H1 (cell line): ENCODE results near the gene NSUN4. TPM values are rescaled to one million over a fixed set of nuclear protein-coding genes. Genes with fewer than 3 reads are reported as not detected.
A peak's percentile ranks its signal among the peaks of the same experiment; 100 is the strongest.

Source experiments
- CTCF ChIA-PET: fragments of 300-600 bp; sonication (Branson Sonifier 250); formaldehyde crosslinking; loops from one replicate; lab custom pipeline; 2021; ENCODE audit not compliant: partially characterized antibody; lab: Charles Lee
- POLR2A ChIA-PET: fragments of 300-600 bp; sonication (Branson Sonifier 250); formaldehyde crosslinking; loops from one replicate; lab custom pipeline; 2021; ENCODE audit warnings: inconsistent platforms; ENCODE audit not compliant: partially characterized antibody; lab: Charles Lee
- DNase-seq, 2 experiments: peaks; one replicate each; pipeline versions ENCODE4 v3.0.0 to v3.0.0-alpha.2; 2010 to 2022; ENCODE audit warnings: low spot score in 2 of 2, low read depth in 1 of 2, mixed read lengths in 1 of 2
- FAIRE-seq: peaks from 2 replicates; lab custom pipeline; 2011; peaks lifted over from hg19 to GRCh38; lab: Jason Lieb, UNC
- H2AFZ ChIP-seq: 2 replicates; pipeline ENCODE4 v1.8.1; 2012; ENCODE audit warnings: low read length, inconsistent platforms
- H2AK5ac ChIP-seq: 2 replicates; pipeline ENCODE4 v1.6.1; 2013; ENCODE audit warnings: low read depth, low read length
- H2BK120ac ChIP-seq: replicated peaks from 2 replicates; pipeline ENCODE3; 2013; ENCODE audit warnings: low read depth, low read length, inconsistent platforms
- H2BK12ac ChIP-seq: 2 replicates; pipeline ENCODE4 v1.6.1; 2013; ENCODE audit warnings: low read depth, low read length
- H2BK15ac ChIP-seq: 2 replicates; pipeline ENCODE4 v1.6.1; 2013; ENCODE audit warnings: low read length
- H2BK20ac ChIP-seq: 2 replicates; pipeline ENCODE4 v1.6.1; 2013; ENCODE audit warnings: low read length
- H2BK5ac ChIP-seq: 2 replicates; pipeline ENCODE4 v1.6.1; 2013; ENCODE audit warnings: low read depth, low read length
- H3K14ac ChIP-seq: 2 replicates; pipeline ENCODE4 v1.6.1; 2013; ENCODE audit warnings: inconsistent platforms; ENCODE audit not compliant: insufficient read length
- H3K18ac ChIP-seq: 2 replicates; pipeline ENCODE4 v1.6.1; 2013; ENCODE audit warnings: low read length; ENCODE audit errors: extremely low read depth
- H3K23ac ChIP-seq: 2 replicates; pipeline ENCODE4 v1.6.1; 2013; ENCODE audit warnings: inconsistent platforms; ENCODE audit not compliant: insufficient read length
- H3K23me2 ChIP-seq: 2 replicates; pipeline ENCODE4 v1.6.1; 2013; ENCODE audit warnings: low read depth, low read length
- H3K27ac ChIP-seq: 2 replicates; pipeline ENCODE4 v1.6.1; 2011; ENCODE audit warnings: low read depth, low read length, inconsistent platforms
- H3K27me3 ChIP-seq, 4 experiments: replicated peaks in 1 of 4; 1 replicate in 1 of 4; 2 replicates in 3 of 4; pipeline versions ENCODE4 v1.6.1 to v1.8.1; 2011 to 2013; ENCODE audit warnings: low read length in 3 of 4, mild to moderate bottlenecking in 3 of 4, inconsistent platforms in 2 of 4, mixed read lengths in 2 of 4, moderate library complexity in 1 of 4; ENCODE audit not compliant: control insufficient read depth in 3 of 4, insufficient read depth in 3 of 4; ENCODE audit errors: extremely low read depth in 1 of 4
- H3K36me3 ChIP-seq, 4 experiments: 2 replicates each; pipeline versions ENCODE4 v1.6.1 to v1.8.1; 2011 to 2013; ENCODE audit warnings: mild to moderate bottlenecking in 4 of 4, low read length in 3 of 4, moderate library complexity in 2 of 4, control low read depth in 1 of 4, inconsistent platforms in 1 of 4; ENCODE audit not compliant: insufficient read depth in 4 of 4, control insufficient read depth in 2 of 4
- H3K4ac ChIP-seq: replicated peaks from 2 replicates; pipeline ENCODE3; 2013; ENCODE audit warnings: low read length, low read depth, mixed read lengths, inconsistent platforms; ENCODE audit not compliant: insufficient read length
- H3K4me1 ChIP-seq, 4 experiments: replicated peaks in 1 of 4; 1 replicate in 1 of 4; 2 replicates in 3 of 4; pipeline versions ENCODE4 v1.6.1 to v1.8.1; 2011 to 2013; ENCODE audit warnings: low read length in 3 of 4, inconsistent platforms in 2 of 4, mixed read lengths in 1 of 4; ENCODE audit not compliant: insufficient read depth in 4 of 4, control insufficient read depth in 3 of 4
- H3K4me2 ChIP-seq, 2 experiments: 2 replicates each; pipeline versions ENCODE4 v1.6.1 to v1.8.1; 2011 to 2013; ENCODE audit warnings: low read depth in 2 of 2, low read length in 2 of 2, control low read depth in 1 of 2, inconsistent platforms in 1 of 2, mild to moderate bottlenecking in 1 of 2; ENCODE audit not compliant: insufficient read depth in 1 of 2
- H3K4me3 ChIP-seq, 4 experiments: fragments of 200-600, 300-600 bp in 1 of 4; sonication (generic), shearing (Covaris generic), sonication (Bioruptor Twin) in 1 of 4; 2 replicates each; pipeline versions ENCODE4 v1.5.1 to v1.8.1; 2011 to 2016; ENCODE audit warnings: low read length in 4 of 4, low read depth in 3 of 4, control low read depth in 2 of 4, inconsistent platforms in 2 of 4, mild to moderate bottlenecking in 2 of 4, mixed read lengths in 1 of 4, moderate library complexity in 1 of 4; ENCODE audit not compliant: insufficient read depth in 2 of 4; ENCODE audit errors: extremely low read depth in 1 of 4
- H3K56ac ChIP-seq: replicated peaks from 2 replicates; pipeline ENCODE3; 2013; ENCODE audit warnings: low read depth, mild to moderate bottlenecking, mixed read lengths, low read length, inconsistent platforms; ENCODE audit not compliant: insufficient read length
- H3K79me1 ChIP-seq: 2 replicates; pipeline ENCODE4 v1.6.1; 2013; ENCODE audit warnings: low read depth, low read length, control low read depth
- H3K79me2 ChIP-seq, 2 experiments: 2 replicates each; pipeline versions ENCODE4 v1.6.1 to v1.8.1; 2012 to 2013; ENCODE audit warnings: low read length in 2 of 2, mild to moderate bottlenecking in 2 of 2, inconsistent platforms in 1 of 2; ENCODE audit not compliant: insufficient read depth in 2 of 2, control insufficient read depth in 1 of 2
- H3K9ac ChIP-seq, 4 experiments: replicated peaks in 1 of 4; 1 replicate in 1 of 4; 2 replicates in 3 of 4; pipeline versions ENCODE4 v1.6.1 to v1.8.1; 2011 to 2013; ENCODE audit warnings: low read depth in 3 of 4, low read length in 3 of 4, control low read depth in 2 of 4, mild to moderate bottlenecking in 2 of 4, moderate library complexity in 2 of 4, inconsistent platforms in 1 of 4; ENCODE audit errors: extremely low read depth in 1 of 4
- H3K9me3 ChIP-seq, 2 experiments: 2 replicates each; pipeline versions ENCODE4 v1.6.1 to v1.8.1; 2012 to 2013; ENCODE audit warnings: mild to moderate bottlenecking in 2 of 2, moderate library complexity in 2 of 2, control low read depth in 1 of 2, inconsistent platforms in 1 of 2, low read depth in 1 of 2, low read length in 1 of 2, mixed read lengths in 1 of 2; ENCODE audit not compliant: insufficient read depth in 2 of 2
- H4K20me1 ChIP-seq, 2 experiments: replicated peaks in 1 of 2; 2 replicates each; pipeline versions ENCODE3 to v1.8.1; 2011 to 2013; ENCODE audit warnings: inconsistent platforms in 2 of 2, low read length in 2 of 2, mild to moderate bottlenecking in 1 of 2; ENCODE audit not compliant: insufficient read depth in 2 of 2, control insufficient read depth in 1 of 2
- H4K5ac ChIP-seq: 2 replicates; pipeline ENCODE4 v1.6.1; 2013; ENCODE audit warnings: low read length, low read depth, mixed read lengths, inconsistent platforms; ENCODE audit not compliant: insufficient read length
- H4K8ac ChIP-seq: 2 replicates; pipeline ENCODE4 v1.8.0; 2013; ENCODE audit warnings: mild to moderate bottlenecking, moderate library complexity, low read length, inconsistent platforms; ENCODE audit not compliant: insufficient read depth; ENCODE audit errors: extremely low read depth
- H4K91ac ChIP-seq: replicated peaks from 2 replicates; pipeline ENCODE3; 2013; ENCODE audit warnings: low read length, mixed read lengths, inconsistent platforms; ENCODE audit not compliant: insufficient read length
- CEBPB ChIP-seq: IDR thresholded peaks from 2 replicates; pipeline ENCODE4 v1.6.1; 2012; ENCODE audit warnings: low read depth, low read length
- CHD2 ChIP-seq: IDR thresholded peaks from 2 replicates; pipeline ENCODE4 v1.6.1; 2012; ENCODE audit warnings: low read length, improper control_type of control experiment
- PHF8 ChIP-seq: fragments of 200-600 bp; sonication (generic); conservative IDR thresholded peaks from 2 replicates; pipeline ENCODE4 v1.7.1; 2012; ENCODE audit warnings: low read depth, mild to moderate bottlenecking, inconsistent platforms, low read length, moderate library complexity
- SUZ12 ChIP-seq: fragments of 200-600 bp; sonication (generic); IDR thresholded peaks from 2 replicates; pipeline ENCODE4 v1.6.1; 2012; ENCODE audit warnings: mild to moderate bottlenecking, inconsistent platforms, low read length, moderate library complexity, mixed read lengths
- WGBS, 2 experiments: shearing (Covaris generic) in 1 of 2; methylation state at CpG; one replicate each; pipeline versions ENCODE4 v1.1.6 to v1.1.7; 2013 to 2015; ENCODE audit warnings: low lambda C conversion rate in 2 of 2, mixed read lengths in 2 of 2, inconsistent platforms in 1 of 2, low coverage in 1 of 2, missing lambda C conversion rate in 1 of 2; ENCODE audit not compliant: insufficient replicate concordance in 2 of 2, insufficient coverage in 1 of 2, insufficient read length in 1 of 2; ENCODE audit errors: extremely low coverage in 1 of 2, missing lambda C conversion rate in 1 of 2; 5-methylcytosine and 5-hydroxymethylcytosine counted together
- polyA plus RNA-seq, 7 experiments: library from polyadenylated mRNA; depleted of rRNA in 3 of 7; stranded (reverse) in 5 of 7; unstranded in 2 of 7; fragments of >200 nt in 5 of 7; fragments of 200-250 nt in 2 of 7; gene quantifications; 1 replicate in 5 of 7; 2 replicates in 1 of 7; 4 replicates in 1 of 7; pipeline versions ENCODE4 v1.2.1 to v1.2.3, GENCODE V29; 2011 to 2013; ENCODE audit warnings: missing spikeins in 2 of 7, mixed read lengths in 2 of 7
- total RNA-seq: library from RNA; stranded (reverse); fragmentation: NEBNext Ultra II Directional; extraction: Animal tissue kit (Norgen Biotek cat#: 25700); gene quantifications from 2 replicates; pipeline ENCODE4 v1.2.1, GENCODE V29; 2021

The NSUN4 gene
- total and polyA plus RNA-seq, 2 of the 8 experiments (the other 6 are each of a cell fraction or from before 2014, with no cell fraction given), result 9.7 to 15.7 TPM

GRCh38 chr1:46369542-46370213, 29.1 kb downstream of the NSUN4 start:
- TF ChIP-seq CEBPB (no peak), PHF8 (no peak), CHD2 (no peak), SUZ12 (no peak)
- Histone ChIP-seq H3K9me3 (no peaks in the 10 kb centered on the region), H2BK120ac (no peak overlapping the region), H3K4me1 (no peaks in the 10 kb centered on the region), H3K9ac (no peak overlapping the region), H4K20me1 (no peaks in the 10 kb centered on the region), H4K5ac (no peak overlapping the region), H2BK15ac (no peak overlapping the region), H4K8ac (no peak overlapping the region), H2AK5ac (no peak overlapping the region), H3K4ac (no peak overlapping the region), H3K27ac (no peak overlapping the region; the same call in 1 of the 2 replicates), H4K91ac (no peak overlapping the region), H2BK20ac (no peak overlapping the region), H3K79me1 (no peaks in the 10 kb centered on the region), H3K27me3 (no peaks in the 10 kb centered on the region), H3K14ac (no peak overlapping the region), H3K23ac (no peak overlapping the region), H2BK12ac (no peak overlapping the region), H2BK5ac (0 out of 2 replicates have a peak overlapping the region, but pooled peaks have one; percentile 4), H3K4me3 (no peak overlapping the region), H3K56ac (no peak overlapping the region), H3K36me3 (peaks cover 0 to 15% (median 1%) of the 10 kb centered on the region in 4 experiments; a peak in 4 of 8 replicates), H3K79me2 (no peaks in the 10 kb centered on the region), H3K4me2 (no peak overlapping the region), H2AFZ (no peak overlapping the region), H3K23me2 (no peaks in the 10 kb centered on the region), H3K18ac (no peak overlapping the region)
- DNase-seq (no peak), FAIRE-seq (peak; percentile 74)
- ChIA-PET CTCF (no interaction called here), POLR2A (interaction anchor here (0.6 to 1.5 kb wide), 5 partner anchors 9 to 72 kb away, joined by 3 to 4 read pairs (median 3); no protein-coding TSS in a partner anchor)
- WGBS, 2 experiments, result 85% methylated on average over 4 of the region's 4 CpGs; no CpG with 5 or more reads in 1 of the 2 experiments
